Motor neuron (in vitro differentiated cells): ENCODE data around the gene IL17A. TPM values are rescaled to one million over a fixed set of nuclear protein-coding genes. Genes with fewer than 3 reads are reported as not detected.
A peak's percentile ranks its signal among the peaks of the same experiment; 100 is the strongest.
"Not testable (repeated sequence)": the region's sequence is repeated elsewhere in the genome, so short reads cannot be mapped to it uniquely, and the experiment has no call there.

Source experiments
- ATAC-seq, 8 experiments: fragments of 200-7000 bp; cut with Tn5 transposase; replicated peaks in 6 of 8; 2 replicates each; pipeline ENCODE4 v1.8.0; 2021; ENCODE audit warnings: mild to moderate bottlenecking in 8 of 8, moderate library complexity in 8 of 8
- H3K27ac ChIP-seq, 2 donors: fragments of 250-450 bp; sonication (Bioruptor Pico); 2 replicates each; pipeline ENCODE4 v1.9.0; 2021; ENCODE audit warnings: antibody characterized with exemption in 2 of 2, mild to moderate bottlenecking in 2 of 2, moderate library complexity in 1 of 2
- H3K4me1 ChIP-seq, 2 donors: fragments of 250-450 bp; sonication (Bioruptor Pico); replicated peaks in 1 of 2; 2 replicates each; pipeline ENCODE4 v1.6.1; 2021; ENCODE audit warnings: antibody characterized with exemption in 2 of 2, mild to moderate bottlenecking in 2 of 2, moderate library complexity in 1 of 2
- H3K4me3 ChIP-seq, 5 donors: fragments of 250-450 bp; sonication (Bioruptor Pico); 2 replicates each; pipeline ENCODE4 v1.9.0; 2021; ENCODE audit warnings: antibody characterized with exemption in 5 of 5, mild to moderate bottlenecking in 5 of 5, moderate library complexity in 4 of 5
- WGBS, 10 experiments: fragments of 450-650 bp; shearing (Covaris generic); methylation state at CpG; one replicate each; pipeline ENCODE4 v1.0.0; 2022; 5-methylcytosine and 5-hydroxymethylcytosine counted together
- in situ Hi-C, 9 experiments: fragments of 400-800 bp; cut with MboI; loops; one replicate each; pipeline ENCODE4 v1.15.0; 2021; ENCODE audit warnings: low sequenced_read_pairs in 9 of 9, low pct_unique_long_range_greater_than_20kb in 2 of 9; ENCODE audit not compliant: unreplicated experiment in 9 of 9
- total RNA-seq, 8 experiments: library from RNA; unstranded; fragments of 300-600 nt; gene quantifications; 2 replicates each; pipeline versions ENCODE4 v1.2.3 to v1.2.4, GENCODE V29; 2022

The IL17A gene
- total RNA-seq, 8 experiments from 2014 or later, result not detected

DNA sequence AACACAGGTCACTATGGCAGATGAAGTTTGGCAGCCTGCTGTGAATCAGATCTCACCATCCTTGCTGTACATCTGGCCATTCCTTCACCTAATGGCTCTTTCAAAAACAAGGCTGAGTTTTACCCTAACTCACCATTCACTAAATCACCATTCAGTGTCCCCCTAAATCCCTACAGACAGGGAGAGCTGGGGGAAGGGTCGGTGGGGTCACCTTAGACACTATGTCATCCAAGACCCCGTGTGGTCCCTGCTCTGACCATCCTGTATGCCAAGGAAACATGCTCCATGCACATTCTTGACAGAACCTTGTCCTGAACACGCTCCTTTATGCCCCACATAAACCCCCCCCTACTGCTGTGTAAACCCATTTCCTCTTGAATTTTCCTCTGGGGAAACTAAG is 31.8 kb upstream of the IL17A start:
- Histone ChIP-seq H3K27ac (no peak overlapping the region), H3K4me1 (no peaks in the 10 kb centered on the region), H3K4me3 (no peak overlapping the region)
- 0 to 86% (median 66%) methylated on average over 1 to 3 of the region's 3 CpGs; no CpG with 5 or more reads in 4 of the 10 experiments for WGBS, 10 experiments
- in situ Hi-C loops, result loop anchor here in 1 of 9 experiments (25.0 kb wide), 1 partner anchor 108 kb away; no protein-coding TSS in a partner anchor
- no peak for ATAC-seq

DNA sequence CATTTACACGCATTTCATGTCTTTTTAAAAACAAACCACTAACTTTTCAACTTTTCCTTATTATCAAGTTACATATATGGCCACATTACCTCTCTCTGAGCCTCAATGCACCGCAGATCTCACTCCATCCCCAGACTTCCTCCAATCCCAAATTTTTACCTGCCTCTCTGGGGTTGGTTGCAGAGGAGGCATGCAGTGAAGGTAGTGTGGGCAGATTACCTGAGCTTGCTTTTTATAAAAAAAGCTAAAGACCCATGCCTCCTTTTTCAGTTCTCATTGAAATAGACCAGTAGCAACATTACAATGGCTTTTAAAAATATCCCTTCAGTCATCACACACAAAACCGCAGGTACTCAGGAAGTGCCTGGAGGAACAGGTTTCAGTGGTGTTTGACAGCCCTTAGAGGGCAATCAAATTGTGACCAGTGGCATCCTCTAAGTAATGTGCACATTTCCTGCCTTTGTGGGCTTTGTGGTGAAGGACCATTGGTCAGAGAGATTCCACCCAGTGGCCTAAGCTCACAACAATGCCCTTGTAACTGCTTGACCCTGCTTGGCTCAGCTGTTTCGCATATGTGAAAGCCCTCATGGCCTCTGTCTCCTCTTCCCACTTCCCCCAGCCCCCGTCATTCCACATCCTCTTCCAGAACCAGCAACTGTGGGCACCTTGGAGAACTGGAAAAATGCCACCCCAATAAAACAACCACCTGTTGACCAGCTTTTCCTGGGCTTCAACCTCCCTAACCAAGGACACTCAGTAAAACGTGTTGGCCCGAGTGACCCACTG is 30.2 kb upstream of the IL17A start:
- in situ Hi-C loops, result loop anchor here in 1 of 9 experiments (25.0 kb wide), 1 partner anchor 106 kb away; no protein-coding TSS in a partner anchor
- WGBS, 10 experiments, result 50 to 100% (median 70%) methylated on average over 1 to 7 of the region's 7 CpGs
- no peak for ATAC-seq

DNA sequence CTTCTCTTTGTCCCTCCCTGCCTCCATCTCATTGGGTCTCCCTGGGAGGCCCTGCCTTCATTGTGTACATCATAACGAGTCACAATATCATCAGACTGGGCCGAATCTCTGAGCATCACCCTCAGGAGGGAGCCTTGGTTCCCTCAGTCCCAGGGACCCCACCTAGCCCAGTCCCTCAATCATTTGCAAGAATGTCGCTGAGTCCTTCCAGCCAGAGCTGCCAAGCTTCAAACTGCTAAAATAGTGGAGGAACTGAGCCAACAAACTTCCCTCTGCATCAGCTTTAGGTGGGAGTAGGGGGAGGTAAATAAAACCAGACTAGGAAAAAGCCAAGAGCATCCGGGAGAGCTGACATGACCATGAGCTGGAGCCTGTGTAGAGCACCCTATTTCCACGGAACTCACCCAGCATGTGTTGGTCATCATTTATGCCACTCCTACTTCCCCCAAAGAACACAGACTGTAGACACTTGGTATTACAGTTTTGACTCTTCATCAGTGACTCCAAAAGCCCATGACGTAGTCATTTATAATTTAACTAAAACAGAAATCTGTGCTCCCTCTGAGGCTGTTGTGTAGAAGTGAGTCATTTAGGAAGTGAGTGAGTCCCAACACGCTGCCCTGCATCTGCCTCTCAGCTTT is 28.8 kb upstream of the IL17A start:
- 0 to 100% (median 72%) methylated on average over 1 to 6 of the region's 7 CpGs; no CpG with 5 or more reads in 1 of the 10 experiments for WGBS, 10 experiments
- in situ Hi-C loops, result loop anchor here in 1 of 9 experiments (25.0 kb wide), 1 partner anchor 105 kb away; no protein-coding TSS in a partner anchor
- Histone ChIP-seq H3K4me1 (no peaks in the 10 kb centered on the region), H3K4me3 (no peak overlapping the region), H3K27ac (no peak overlapping the region)
- ATAC-seq, result peak in 2 of 8 experiments; percentile 35 to 51

More for the DNA sequence above, 30.2 kb upstream of the IL17A start:
- Histone ChIP-seq H3K4me1 (no peaks in the 10 kb centered on the region), H3K27ac (no peak overlapping the region), H3K4me3 (no peak overlapping the region)

DNA sequence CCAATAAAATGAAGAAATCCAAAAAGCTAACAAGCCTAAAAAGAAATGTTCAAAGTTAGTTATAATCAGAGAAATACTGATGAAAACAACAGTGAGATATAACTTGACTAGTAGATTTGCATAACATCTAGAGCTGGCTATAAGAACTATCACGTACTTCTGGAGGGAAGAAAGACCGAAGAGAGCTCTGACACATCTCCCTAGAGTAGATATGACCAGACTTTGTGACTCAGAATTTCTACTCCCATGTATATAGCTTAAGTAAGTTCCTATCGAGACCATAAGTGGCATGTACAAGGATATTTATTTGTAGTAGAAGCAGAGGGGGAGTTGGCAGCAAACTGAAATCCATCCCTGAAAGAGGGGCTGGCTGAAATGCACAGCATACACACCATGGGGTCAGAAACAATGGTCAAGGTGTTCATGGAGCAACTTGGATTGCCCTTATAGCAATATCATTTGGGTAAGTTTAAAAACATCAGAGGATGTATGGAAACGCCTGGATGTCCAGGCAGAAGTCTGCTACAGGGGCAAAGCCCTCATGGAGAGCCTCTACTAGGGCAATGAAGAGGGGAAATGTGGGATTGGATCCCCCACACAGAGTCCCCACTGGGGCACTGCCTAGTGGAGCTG is 25.6 kb upstream of the IL17A start:
- no peak for ATAC-seq
- in situ Hi-C loops, result loop anchor here in 2 of 9 experiments (10.0 to 25.0 kb wide), 2 partner anchors 74 to 102 kb away; no protein-coding TSS in a partner anchor
- H3K4me3 ChIP-seq, result no peak overlapping the region
- peaks cover 0 to 4% of the 10 kb centered on the region in 2 donors for H3K4me1 ChIP-seq
- no peak overlapping the region for H3K27ac ChIP-seq
- 33 to 83% (median 66%) methylated on average over 1 to 3 of the region's 4 CpGs; no CpG with 5 or more reads in 1 of the 10 experiments for WGBS, 10 experiments

DNA sequence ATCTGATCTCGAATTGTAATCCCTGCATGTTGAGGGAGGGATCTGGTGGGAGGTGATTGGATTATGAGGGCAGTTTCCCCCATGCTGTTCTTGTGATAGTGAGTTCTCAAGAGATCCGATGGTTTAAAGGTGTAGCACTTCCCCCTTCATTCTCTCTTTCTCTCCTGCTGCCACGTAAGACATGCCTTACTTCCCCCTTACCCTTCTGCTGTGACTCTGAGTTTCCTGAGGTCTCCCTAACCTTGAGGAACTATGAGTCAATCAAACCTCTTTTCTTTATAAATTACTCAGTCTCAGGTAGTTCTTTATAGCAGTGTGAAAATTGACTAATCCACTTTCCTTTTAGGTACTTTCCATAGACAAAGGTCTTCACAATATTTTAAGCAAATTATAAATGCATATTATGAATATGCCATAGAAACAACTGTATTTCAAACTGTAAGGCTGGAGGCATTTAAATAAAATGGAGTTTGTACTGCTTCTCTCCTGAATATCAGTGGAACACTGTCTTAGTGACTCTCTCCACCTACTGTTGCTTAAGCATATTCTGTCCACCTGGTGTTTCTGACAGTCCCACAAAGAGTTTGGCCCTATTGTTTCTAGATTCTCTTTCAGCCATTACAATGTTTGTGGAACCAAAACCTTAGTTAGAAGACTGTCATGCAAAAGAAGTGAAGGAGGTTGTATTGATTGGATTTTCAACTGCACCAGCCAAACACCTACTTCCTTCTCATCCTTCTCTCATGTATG is 24.3 kb upstream of the IL17A start:
- no peak overlapping the region for H3K27ac ChIP-seq
- H3K4me1 ChIP-seq, result peaks cover 0 to 4% of the 10 kb centered on the region in 2 donors
- ATAC-seq, result peak in 2 of 8 experiments; percentile 32 to 40
- in situ Hi-C loops, result loop anchor here in 2 of 9 experiments (10.0 to 25.0 kb wide), 2 partner anchors 73 to 100 kb away; no protein-coding TSS in a partner anchor
- no peak overlapping the region for H3K4me3 ChIP-seq
- WGBS, 10 experiments, result 20 to 100% (median 80%) methylated on average over 1 to 3 of the region's 3 CpGs; no CpG with 5 or more reads in 3 of the 10 experiments

DNA sequence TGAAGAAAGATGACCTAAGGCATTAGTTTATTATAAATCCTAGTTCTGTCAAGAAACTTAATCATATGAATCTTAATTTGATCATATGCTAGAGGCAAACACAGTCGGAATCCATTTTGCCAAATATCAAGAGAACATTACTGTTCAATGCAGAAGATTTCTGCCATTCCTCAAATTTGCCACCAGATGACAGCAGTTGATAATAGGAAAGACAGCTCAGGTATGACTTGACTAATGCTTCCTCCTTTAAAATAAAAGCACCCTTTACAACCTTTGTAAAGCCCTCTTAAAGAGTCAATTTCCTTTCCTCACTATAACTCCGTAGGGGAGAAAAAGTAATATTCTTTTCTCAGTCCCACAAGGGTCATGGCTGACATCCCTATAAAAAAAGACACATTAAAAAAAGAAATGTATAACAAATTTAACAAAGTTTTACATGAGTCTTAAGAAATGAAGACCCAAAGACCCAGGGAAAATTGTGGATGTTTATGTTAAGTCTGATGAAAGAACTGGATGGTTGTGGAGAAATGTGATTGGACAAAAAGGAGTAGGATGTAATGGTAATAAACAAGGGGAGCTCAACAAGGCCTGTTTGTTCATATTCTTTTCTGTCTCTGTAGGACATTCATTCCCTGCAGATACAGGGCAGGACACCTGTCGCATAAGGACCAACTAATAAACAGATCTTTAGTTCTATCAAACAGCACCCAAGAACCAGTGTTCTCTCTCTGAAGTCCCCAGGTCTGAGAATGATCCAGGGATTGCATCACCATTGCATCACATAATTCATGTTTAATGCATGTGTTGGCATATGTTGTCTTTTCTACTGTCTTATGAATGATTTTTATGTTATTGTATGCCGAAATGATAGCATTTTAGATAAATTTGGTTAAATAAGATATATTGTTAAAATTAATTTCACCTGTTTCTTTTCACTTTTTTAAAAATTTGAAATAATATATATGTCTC is 23.0 kb upstream of the IL17A start:
- H3K4me3 ChIP-seq, result no peak overlapping the region
- in situ Hi-C loops, result loop anchor here in 2 of 9 experiments (10.0 to 25.0 kb wide), 2 partner anchors 72 to 99 kb away; no protein-coding TSS in a partner anchor
- H3K27ac ChIP-seq, result no peak overlapping the region
- ATAC-seq, result peak in 3 of 8 experiments; percentile 68 to 77 (median 72)
- WGBS, 10 experiments, result 10 to 82% (median 50%) methylated on average over 3 to 4 of the region's 4 CpGs; no CpG with 5 or more reads in 1 of the 10 experiments
- peaks cover 0 to 4% of the 10 kb centered on the region in 2 donors for H3K4me1 ChIP-seq

DNA sequence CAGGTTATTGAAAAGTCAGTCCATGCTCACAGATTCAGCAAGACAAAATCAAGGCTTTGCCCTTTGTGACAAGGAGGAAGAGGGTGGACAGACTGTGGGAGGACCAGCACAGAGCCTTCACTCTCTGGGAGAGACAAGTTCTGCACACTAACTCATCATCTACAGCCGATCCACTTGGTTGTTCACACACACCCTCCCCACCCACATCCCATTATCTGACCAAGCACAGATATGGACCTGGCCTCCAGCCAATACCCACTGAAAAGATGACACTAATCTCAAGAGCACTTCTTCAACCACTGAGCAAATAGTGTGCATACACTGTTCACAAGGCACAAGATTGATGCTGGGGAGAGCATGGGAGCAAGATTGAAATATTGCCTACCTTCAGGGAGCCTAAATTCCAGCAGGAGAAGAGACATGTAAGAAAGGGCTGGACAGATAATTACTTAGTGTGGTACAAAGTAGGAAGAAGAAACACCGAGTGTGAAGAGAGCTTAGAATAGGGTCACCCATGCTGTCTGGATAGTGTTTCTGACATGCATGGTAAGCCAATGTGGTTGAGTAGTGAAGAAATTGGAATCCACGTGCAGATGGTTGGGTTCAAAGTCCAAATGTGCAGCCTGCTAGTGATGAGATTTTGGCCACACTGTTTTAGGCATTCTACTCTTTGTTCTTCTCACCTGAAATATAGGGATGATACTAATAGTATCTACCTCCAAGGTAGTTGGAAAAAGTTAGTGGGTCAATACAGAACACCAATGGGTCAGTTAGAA is 21.7 kb upstream of the IL17A start:
- WGBS, 10 experiments, result 20 to 93% (median 60%) methylated on average over 1 to 3 of the region's 3 CpGs; no CpG with 5 or more reads in 1 of the 10 experiments
- in situ Hi-C loops, result loop anchor here in 2 of 9 experiments (10.0 to 25.0 kb wide), 2 partner anchors 70 to 98 kb away; no protein-coding TSS in a partner anchor
- peaks cover 0 to 4% of the 10 kb centered on the region in 2 donors for H3K4me1 ChIP-seq
- H3K27ac ChIP-seq, result no peak overlapping the region
- no peak for ATAC-seq
- no peak overlapping the region for H3K4me3 ChIP-seq

DNA sequence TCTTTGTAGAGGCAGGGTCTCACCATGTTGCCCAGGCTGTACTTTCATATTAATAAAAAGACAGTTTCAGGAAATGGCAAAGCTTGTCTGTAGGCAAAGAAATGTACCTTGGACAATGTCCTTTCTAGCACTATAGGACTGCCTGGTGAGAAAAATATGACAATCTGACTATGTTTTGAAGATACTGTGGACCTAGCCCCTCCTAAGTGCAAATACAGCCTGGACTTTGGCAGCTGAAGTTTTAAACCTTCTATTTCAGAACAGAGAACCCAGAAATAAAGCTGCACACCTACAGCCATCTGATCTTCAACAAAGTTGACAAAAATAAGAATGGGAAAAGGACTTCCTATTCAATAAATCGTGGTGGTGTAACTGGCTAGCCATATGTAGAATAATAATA is 18.9 kb upstream of the IL17A start:
- Histone ChIP-seq H3K27ac (no peak overlapping the region), H3K4me3 (no peak overlapping the region), H3K4me1 (peaks cover 0 to 4% of the 10 kb centered on the region in 2 donors)
- no peak for ATAC-seq
- WGBS, 10 experiments, result 27 to 100% (median 44%) methylated on average over 1 of the region's 1 CpG; no CpG with 5 or more reads in 3 of the 10 experiments
- in situ Hi-C loops, result loop anchor here in 2 of 9 experiments (10.0 to 25.0 kb wide), 2 partner anchors 68 to 95 kb away; no protein-coding TSS in a partner anchor

DNA sequence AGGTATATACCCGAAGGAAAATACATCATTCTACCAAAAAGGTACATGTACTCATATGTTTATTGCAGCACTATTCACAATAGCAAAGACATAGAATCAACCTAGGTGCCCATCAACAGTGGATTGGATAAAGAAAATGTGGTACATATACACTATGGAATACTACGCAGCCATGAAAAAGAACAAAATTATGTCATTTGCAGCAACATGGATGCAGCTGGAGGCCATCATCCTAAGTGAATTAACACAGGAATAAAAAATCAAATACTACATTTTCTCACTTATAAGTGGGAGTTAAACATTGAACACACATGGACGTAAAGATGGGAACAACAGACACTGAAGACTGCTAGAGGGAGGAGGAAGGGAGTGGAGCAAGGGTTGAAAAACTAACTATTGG is 17.8 kb upstream of the IL17A start:
- H3K4me3 ChIP-seq, H3K27ac ChIP-seq, H3K4me1 ChIP-seq, ATAC-seq: not testable (repeated sequence)
- in situ Hi-C loops, result loop anchor here in 2 of 9 experiments (10.0 to 25.0 kb wide), 2 partner anchors 66 to 94 kb away; no protein-coding TSS in a partner anchor
- 0 to 50% (median 28%) methylated on average over 1 to 3 of the region's 3 CpGs for WGBS, 10 experiments

DNA sequence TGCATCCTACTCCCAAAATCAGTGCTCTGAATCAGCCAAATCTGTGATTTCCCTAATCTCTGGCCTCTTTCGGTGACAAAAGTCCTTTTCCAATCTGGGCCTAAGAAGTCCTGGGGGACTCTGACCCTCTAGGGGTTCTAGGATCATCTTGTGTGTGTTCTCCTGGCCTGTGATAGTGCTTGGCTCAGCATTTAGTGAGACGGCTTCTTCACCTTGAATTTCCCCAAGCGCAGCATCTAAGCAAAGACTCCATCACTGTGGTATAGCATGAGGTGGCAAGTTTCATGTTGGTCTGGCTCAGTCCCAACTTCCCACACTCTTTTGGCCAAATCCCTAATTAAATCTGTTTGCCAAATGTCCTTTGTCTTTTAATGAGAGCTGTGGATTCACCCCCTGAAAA is 12.1 kb upstream of the IL17A start:
- Histone ChIP-seq H3K27ac (no peak overlapping the region), H3K4me3 (no peak overlapping the region), H3K4me1 (no peaks in the 10 kb centered on the region)
- ATAC-seq, result no peak
- WGBS, 10 experiments, result 0 to 100% (median 50%) methylated on average over 1 to 3 of the region's 3 CpGs; no CpG with 5 or more reads in 4 of the 10 experiments
- in situ Hi-C loops, result loop anchor here in 1 of 9 experiments (25.0 kb wide), 1 partner anchor 88 kb away; no protein-coding TSS in a partner anchor
